Stimulated activated CD4-positive, alpha-beta T cell treated with anti-CD3 and anti-CD28 coated beads, Interleukin-4, amount 100 ng/mL, for 1 hour (primary cell): ENCODE data around the gene RALB.
A peak's percentile ranks its signal among the peaks of the same experiment; 100 is the strongest.
"Not testable (repeated sequence)": the region's sequence is repeated elsewhere in the genome, so short reads cannot be mapped to it uniquely, and the experiment has no call there.

Source experiments
- DNase-seq: peaks from one replicate; pipeline ENCODE4 v3.0.0-alpha.2; 2020

The RALB gene

DNA sequence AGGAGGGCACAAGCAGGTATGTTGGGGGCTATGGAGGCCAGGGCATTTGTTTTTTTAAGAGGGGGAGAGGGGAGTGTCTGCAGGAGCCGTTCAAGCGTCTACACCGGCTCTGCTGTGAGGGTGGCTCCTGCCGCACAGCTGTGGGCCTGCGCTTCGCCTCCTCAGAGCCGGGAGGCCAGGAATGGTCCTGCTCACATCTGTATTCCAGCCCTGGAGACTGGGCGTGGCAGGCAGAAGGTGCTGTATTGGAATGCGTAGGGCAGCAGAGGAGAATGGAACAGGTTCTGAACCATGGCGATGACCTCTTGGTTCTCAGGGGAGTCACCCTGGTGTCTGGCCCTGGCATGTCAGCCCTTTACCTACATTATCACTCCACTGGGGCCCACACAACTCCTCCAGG, 66.5 kb downstream of the RALB start:
- DNase-seq = no peak

- DNase-seq = no peak
Observed at GRCh38 chr2:120319686-120320317, 67.2 kb downstream of the RALB start.

- DNase-seq = no peak
Observed at GRCh38 chr2:120320318-120320851, 67.7 kb downstream of the RALB start.

DNA sequence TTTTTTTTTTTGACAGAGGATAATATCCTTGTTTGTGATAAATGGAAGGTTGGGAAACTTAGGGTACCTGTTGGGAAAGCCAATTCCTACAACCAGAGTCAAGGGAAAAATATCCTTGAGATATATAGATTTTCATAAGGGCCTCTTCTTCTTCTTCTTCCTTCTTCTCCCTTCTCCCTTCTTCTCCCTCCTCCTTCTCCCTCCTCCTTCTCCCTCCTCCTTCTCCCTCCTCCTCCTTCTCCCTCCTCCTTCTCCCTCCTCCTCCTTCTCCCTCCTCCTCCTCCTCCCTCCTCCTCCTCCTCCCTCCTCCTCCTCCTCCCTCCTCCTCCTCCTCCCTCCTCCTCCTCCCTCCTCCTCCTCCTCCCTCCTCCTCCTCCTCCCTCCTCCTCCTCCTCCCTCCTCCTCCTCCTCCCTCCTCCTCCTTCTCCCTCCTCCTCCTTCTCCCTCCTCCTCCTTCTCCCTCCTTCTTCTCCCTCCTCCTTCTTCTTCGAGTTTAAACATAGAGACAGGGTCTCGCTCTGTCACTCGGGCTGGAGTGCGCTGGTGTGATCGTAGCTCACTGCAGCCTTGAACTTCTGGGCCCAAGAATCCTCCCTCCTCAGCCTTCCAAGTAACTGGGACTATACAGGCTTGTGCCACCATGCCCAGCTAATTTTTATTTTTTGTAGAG, 68.4 kb downstream of the RALB start:
- DNase-seq = not testable (repeated sequence)

DNA sequence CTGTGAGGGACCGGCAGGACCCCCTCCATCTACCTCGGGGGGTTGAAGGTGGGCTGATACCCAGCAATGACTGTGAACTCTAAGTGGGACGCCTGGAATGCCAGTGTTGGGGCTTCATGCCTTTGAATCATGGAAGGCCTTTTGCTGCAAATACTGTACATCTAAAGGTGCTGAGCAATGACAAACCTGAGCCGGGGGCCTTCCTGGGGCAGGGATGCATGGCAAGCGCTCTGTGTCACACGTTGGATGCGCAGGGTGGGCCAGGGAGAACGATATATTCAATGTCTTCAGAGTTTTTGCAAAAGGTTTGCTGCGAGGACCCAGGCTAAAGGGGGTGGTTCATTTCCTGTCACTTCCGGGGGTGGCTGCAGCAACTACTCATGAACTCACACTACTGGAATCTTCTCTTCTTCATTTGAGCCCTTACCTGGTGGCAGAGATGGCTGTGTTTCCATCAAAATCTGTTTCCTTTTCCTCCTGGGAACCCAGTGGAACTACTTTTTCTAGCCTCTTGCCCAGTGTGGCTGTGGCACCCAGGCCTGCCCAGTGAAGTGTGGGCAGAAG, 69.2 kb downstream of the RALB start:
- DNase-seq = no peak

DNA sequence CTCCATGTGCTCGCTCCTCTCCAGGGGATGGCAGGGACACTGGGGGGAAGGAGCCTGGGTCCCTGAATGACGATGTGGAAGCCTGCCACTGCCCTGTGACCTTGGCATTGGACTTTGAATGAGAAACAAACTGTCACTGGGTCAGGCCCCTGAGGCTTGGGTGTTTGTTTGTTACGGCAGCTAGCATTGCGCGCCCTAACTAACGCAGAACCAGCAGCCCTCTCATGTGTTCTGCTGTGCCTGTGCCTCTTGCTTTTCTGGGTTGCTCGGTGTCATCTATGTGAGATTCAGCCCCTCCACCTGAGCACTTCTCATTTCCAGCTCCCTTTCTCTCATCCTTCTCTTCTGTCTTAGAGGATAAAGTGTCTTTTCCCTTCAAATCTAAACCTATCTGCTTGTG, 69.7 kb downstream of the RALB start:
- no peak for DNase-seq

- DNase-seq = no peak
Observed at GRCh38 chr2:120323214-120323613, 70.6 kb downstream of the RALB start.

- no peak for DNase-seq
Observed at GRCh38 chr2:120323807-120324399, 71.3 kb downstream of the RALB start.

DNA sequence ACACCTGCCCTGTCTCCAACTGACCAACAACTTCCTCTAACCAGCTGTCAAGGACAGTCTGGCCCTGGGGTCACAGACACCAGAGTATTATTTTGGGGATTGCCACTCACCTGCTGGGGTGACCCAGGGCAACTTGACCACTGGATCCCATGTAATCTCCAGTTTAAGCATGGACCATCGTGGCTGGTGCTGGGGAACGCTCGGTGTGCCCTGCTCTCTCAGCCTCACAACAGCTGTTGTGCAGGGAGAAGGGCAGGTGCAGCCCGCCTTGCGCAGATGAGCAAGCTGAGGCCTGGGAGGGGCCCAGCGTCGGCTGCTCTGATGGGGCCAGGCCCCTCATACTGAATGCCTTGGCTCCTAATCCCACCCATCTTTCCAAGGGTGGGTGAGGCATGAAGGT, 72.3 kb downstream of the RALB start:
- DNase-seq = no peak

GRCh38 chr2:120326066-120326465, 73.4 kb downstream of the RALB start:
- DNase-seq = no peak

DNA sequence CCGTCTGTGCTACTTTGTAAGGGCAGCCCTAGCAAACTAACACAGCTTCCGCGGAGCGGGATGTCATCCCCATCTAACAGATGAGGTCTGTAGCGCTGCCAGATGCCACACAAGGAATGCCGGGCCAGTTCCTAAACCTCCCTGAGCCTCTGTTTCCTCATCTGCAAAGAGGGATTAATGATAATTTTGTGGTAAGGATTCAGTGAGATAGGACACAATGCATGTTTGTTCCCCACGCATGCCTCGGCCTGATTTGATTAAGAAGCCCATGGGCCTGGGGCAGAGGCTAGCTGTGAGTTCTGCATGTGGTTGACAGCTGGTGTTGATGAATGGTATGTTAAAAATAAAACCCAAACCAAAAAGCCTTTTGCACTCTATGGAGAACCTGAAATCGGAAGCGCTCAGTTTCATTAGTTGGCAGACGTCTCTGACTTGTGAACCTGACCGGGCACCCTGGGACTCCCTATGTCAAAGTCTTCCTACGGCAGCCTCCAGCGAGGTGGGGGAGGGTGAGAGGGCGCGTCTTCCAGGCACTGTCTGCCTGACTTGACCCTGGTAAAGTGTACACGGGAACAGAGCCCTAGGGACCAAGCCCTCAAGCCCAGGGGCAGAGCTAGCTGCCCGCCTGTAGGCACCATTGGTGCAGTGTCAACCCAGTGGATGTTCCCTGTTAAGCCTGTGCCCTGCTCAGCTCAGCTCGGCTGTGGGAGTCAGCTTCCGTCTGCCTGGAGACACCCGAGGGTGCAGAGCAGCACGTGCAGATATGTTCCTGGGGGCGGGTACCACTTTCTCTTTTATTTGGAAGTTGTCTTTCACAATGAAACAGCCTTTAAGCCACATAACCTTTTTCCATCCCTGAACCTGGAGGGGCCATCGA, 78.5 kb downstream of the RALB start:
- DNase-seq = no peak

DNA sequence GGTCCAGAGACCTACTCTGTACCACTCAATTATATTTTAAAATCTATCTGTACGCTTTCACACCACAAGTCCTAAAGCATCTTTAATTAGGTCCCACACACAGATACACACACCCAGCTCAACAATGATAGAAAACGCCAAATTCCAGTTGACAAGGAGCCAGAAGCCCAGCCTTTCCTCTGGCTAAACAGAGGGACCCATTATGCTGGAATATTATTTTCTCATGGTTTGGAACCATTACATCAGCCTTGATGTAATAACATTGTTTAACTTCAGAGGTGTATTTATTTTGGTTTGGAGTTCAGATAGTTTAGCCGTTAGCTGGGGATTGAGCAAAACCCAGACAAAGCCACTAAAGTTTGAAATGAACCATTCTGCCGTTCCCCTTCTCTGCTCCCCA, 79.3 kb downstream of the RALB start:
- DNase-seq = no peak

- DNase-seq = no peak
Observed at GRCh38 chr2:120332384-120332783, 79.7 kb downstream of the RALB start.

DNA sequence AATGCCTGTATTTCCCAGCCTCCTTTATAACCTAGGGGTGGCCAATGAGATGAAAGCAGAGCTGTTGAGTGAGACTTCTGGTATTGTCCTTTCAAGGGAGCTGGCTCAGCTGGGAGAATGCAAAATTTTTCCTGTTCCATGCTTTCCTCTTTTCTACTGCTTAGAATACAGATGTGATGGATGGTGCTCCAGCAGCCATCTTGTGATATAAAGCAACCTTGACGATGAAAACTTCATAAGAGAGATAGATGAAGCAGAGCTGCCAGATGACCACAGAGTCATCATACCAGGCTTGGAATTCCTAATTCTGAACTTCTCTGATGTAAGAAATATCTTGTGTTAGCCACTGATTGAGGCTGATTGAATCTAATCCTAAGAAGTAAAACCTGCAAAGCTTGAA, 81.4 kb downstream of the RALB start:
- no peak for DNase-seq

- no peak for DNase-seq
Observed at GRCh38 chr2:120336749-120337148, 84.1 kb downstream of the RALB start.

- DNase-seq = no peak
Observed at GRCh38 chr2:120338015-120338414, 85.4 kb downstream of the RALB start.

DNA sequence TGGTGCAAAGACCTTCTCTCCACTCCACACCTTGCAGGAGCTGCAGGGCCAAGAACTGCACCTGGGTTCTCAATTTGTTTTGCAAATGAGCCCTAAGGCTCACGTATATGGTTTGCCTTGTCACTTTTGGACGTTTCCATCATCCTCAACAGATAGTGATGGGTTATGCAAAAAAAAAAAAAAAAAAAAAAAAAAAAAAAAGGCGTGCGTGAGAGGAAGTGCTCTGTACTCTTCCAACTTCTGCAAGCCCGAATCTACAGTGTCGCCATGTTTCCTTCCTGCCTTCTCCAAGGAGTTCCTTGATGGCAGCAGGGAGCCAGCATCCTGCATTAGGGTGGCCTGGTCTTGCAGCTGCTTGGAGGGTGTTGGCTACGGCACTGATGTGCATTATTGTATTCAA, 89.3 kb downstream of the RALB start:
- DNase-seq = no peak

- no peak for DNase-seq
Observed at GRCh38 chr2:120342446-120342845, 89.8 kb downstream of the RALB start.

DNA sequence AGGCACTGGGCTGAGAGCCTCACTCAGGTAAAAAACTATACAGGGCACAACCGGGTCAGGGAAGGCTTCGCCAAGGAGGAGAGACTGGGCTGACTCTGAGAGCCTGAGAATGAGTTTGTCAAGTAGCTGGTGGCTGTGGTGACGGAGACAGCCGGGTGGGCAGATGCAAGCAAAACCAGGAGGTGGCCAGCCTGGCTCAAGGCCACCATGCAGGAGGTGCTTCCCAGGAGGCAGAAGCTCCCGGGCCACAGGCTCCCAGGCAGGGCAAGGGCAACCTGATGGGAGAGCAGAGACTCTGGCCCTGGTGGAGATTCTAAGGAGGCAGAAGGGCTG, 90.4 kb downstream of the RALB start:
- no peak for DNase-seq

GRCh38 chr2:120343433-120344105, 90.9 kb downstream of the RALB start:
- DNase-seq = peak; percentile 65
